Measurements from ENCODE around the gene PTCD2. TPM values are rescaled to one million over a fixed set of nuclear protein-coding genes. Genes with fewer than 3 reads are reported as not detected.

The PTCD2 gene
- total and polyA plus RNA-seq, 11 donors: 5.3 to 21.5 (median 13.0) TPM

DNA sequence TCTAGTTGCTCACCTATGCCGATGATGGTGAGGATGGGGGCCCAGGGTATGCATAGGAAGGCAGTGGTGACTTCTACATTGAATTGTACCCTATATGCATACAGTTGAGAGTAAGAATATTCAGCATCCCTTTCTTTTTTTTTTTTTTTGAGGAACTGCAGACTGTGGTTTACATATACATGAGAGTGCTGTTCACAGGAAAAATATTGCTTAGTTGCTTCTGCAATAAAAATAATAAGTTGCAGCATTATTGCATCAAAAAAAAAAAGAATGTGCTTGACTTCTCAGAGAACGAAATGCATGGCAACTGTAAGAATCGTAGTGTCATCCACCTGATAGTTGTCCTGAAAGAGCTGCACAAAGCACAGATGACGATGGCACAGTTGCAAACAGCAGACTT, 52.8 kb downstream of the PTCD2 start:
- DNase-seq: no peak
- Histone ChIP-seq H3K9me3 (peaks cover 0 to 8% (median 0%) of the 10 kb centered on the region in 12 donors), H3K27me3 (no peaks in the 10 kb centered on the region), H3K4me3 (no peak overlapping the region), H3K36me3 (no peaks in the 10 kb centered on the region), H3K27ac (no peak overlapping the region), H3K4me1 (peaks cover 0 to 38% (median 3%) of the 10 kb centered on the region in 12 donors)
- ATAC-seq: no peak
- intact Hi-C loops (cut with DNase I): no loop called here
- WGBS, 4 donors: 90 to 93% (median 91%) methylated on average over 4 of the region's 4 CpGs
- TF ChIP-seq POLR2A (IDR thresholded peaks at IDR 0.05): no peak
- TF ChIP-seq, protein P1, sequence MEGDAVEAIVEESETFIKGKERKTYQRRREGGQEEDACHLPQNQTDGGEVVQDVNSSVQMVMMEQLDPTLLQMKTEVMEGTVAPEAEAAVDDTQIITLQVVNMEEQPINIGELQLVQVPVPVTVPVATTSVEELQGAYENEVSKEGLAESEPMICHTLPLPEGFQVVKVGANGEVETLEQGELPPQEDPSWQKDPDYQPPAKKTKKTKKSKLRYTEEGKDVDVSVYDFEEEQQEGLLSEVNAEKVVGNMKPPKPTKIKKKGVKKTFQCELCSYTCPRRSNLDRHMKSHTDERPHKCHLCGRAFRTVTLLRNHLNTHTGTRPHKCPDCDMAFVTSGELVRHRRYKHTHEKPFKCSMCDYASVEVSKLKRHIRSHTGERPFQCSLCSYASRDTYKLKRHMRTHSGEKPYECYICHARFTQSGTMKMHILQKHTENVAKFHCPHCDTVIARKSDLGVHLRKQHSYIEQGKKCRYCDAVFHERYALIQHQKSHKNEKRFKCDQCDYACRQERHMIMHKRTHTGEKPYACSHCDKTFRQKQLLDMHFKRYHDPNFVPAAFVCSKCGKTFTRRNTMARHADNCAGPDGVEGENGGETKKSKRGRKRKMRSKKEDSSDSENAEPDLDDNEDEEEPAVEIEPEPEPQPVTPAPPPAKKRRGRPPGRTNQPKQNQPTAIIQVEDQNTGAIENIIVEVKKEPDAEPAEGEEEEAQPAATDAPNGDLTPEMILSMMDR (IDR thresholded peaks at IDR 0.05): no peak

DNA sequence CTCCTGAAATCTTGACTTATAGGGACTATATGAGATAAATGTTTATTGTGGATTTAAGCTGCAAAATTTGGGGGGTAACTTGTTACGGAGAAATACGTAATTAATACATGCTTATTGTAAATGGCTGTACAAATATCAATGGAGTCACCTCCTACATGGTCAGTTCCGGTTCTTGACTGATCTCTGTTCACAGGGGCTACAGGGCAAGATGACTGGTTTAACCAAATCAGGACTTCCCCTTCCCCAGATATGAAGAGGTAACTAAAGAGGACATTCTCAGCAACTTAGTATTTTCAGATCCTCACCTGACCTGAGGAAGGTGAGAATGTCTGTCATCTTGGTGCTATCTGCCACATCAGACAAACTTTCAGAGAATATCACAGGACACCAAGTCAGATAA, 54.7 kb downstream of the PTCD2 start:
- no peak for ATAC-seq
- H3K4me3 ChIP-seq: no peak overlapping the region
- TF ChIP-seq, protein P1 (IDR thresholded peaks at IDR 0.05): no peak
- no peak for TF ChIP-seq POLR2A (IDR thresholded peaks at IDR 0.05)
- no peak for DNase-seq
- peaks cover 0 to 39% (median 14%) of the 10 kb centered on the region in 12 donors for H3K4me1 ChIP-seq
- no peaks in the 10 kb centered on the region for H3K27me3 ChIP-seq
- intact Hi-C loops (cut with DNase I): loop anchor here in 1 of 10 donors (5.0 kb wide), 1 partner anchor 87 kb away; no protein-coding TSS in a partner anchor
- H3K9me3 ChIP-seq: peaks cover 0 to 8% (median 0%) of the 10 kb centered on the region in 12 donors
- no peak overlapping the region for H3K27ac ChIP-seq
- WGBS, 4 donors: 96 to 100% (median 98%) methylated on average over 3 of the region's 3 CpGs
- no peaks in the 10 kb centered on the region for H3K36me3 ChIP-seq

DNA sequence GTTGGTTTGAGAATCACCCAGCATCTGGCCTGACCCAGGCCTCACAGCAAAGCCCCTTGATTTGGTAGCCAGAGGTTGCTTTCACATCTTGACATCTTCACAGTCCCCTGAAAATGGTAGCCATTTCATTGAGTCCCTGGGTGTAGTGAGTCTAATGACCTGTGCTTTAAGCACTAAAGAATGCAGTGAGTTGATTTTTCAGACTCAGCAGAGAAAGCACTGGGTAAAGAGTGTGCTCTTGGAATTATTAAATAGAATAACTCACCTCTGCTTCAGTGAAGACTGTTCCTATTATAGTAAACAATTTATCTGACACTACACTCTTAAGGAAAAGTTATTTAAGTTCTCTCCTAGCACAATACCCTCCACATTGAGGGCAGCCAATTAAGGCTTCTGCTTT, 56.2 kb downstream of the PTCD2 start:
- H3K27me3 ChIP-seq: no peaks in the 10 kb centered on the region
- no peaks in the 10 kb centered on the region for H3K36me3 ChIP-seq
- ATAC-seq (no peak), DNase-seq (no peak)
- H3K27ac ChIP-seq: no peak overlapping the region
- intact Hi-C loops (cut with DNase I): loop anchor here in 1 of 10 donors (5.0 kb wide), 1 partner anchor 86 kb away; no protein-coding TSS in a partner anchor
- no peak overlapping the region for H3K4me3 ChIP-seq
- peaks cover 0 to 8% (median 0%) of the 10 kb centered on the region in 12 donors for H3K9me3 ChIP-seq
- no peak for TF ChIP-seq POLR2A (IDR thresholded peaks at IDR 0.05)
- TF ChIP-seq, protein P1 (IDR thresholded peaks at IDR 0.05): no peak
- H3K4me1 ChIP-seq: peaks cover 0 to 37% (median 12%) of the 10 kb centered on the region in 12 donors

DNA sequence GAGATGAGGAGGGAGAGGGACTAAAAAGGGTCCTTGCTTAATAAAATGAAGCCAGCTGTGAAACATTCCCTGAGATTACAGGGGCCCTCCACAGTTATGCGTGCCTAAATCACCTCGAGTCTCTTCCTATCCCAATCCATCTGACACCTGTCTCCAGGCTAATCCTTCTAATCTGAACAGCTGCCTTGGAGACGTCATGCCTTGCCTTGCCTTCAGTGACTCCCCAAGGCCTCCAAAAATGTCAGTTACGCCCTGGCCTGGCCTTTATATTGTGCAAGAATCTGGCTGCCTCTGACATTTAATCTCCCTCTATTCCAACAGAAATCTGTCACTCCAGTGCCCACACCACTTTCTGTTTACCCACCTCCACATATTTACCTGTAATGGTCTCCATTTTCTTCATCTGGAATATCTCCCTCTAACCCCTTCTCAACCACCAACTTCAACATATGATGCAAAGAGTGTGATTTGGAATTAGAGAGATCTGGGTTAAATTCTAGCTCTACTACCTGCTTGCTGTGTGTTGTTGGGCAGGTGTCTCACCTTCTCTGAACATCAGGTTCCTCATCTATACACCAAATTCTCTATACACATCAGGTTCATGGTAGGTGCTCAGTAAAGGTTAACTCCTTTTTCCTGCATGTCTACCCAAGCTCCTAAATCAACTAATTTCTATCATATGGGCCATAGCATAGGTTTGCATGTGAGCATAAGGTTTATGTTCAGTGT, 57.9 kb downstream of the PTCD2 start:
- peaks cover 0 to 8% (median 0%) of the 10 kb centered on the region in 12 donors for H3K9me3 ChIP-seq
- ATAC-seq (peak; percentile 67 to 85 (median 84)), DNase-seq (peak in 4 of 5 donors; percentile 25 to 64 (median 54))
- no peaks in the 10 kb centered on the region for H3K27me3 ChIP-seq
- no peaks in the 10 kb centered on the region for H3K36me3 ChIP-seq
- intact Hi-C loops (cut with DNase I): loop anchor here in 1 of 10 donors (5.0 kb wide), 1 partner anchor 84 kb away; no protein-coding TSS in a partner anchor
- H3K27ac ChIP-seq: peak overlapping the region in 9 of 12 donors; percentile 4 to 55 (median 35)
- H3K4me3 ChIP-seq: no peak overlapping the region
- no peak for TF ChIP-seq POLR2A (IDR thresholded peaks at IDR 0.05)
- TF ChIP-seq, protein P1 (IDR thresholded peaks at IDR 0.05): no peak
- peaks cover 0 to 37% (median 12%) of the 10 kb centered on the region in 12 donors for H3K4me1 ChIP-seq
- 51 to 63% (median 59%) methylated on average over 4 of the region's 4 CpGs for WGBS, 4 donors

Measured in heart left ventricle (tissue), 16 donors.